Mononuclear cell (primary cell): ENCODE results near the gene SMC3. TPM values are rescaled to one million over a fixed set of nuclear protein-coding genes. Genes with fewer than 3 reads are reported as not detected.
"Not testable (repeated sequence)": the region's sequence is repeated elsewhere in the genome, so short reads cannot be mapped to it uniquely, and the experiment has no call there.

Experiments used
- H3K27me3 ChIP-seq: 2 replicates; pipeline ENCODE4 v1.6.0; 2011; ENCODE audit warnings: low read length, control low read depth; ENCODE audit not compliant: insufficient read depth
- H3K4me1 ChIP-seq: 2 replicates; pipeline ENCODE4 v1.5.1; 2011; ENCODE audit warnings: mild to moderate bottlenecking, low read length, control low read depth; ENCODE audit not compliant: insufficient read depth
- H3K4me3 ChIP-seq: 2 replicates; pipeline ENCODE4 v1.5.1; 2011; ENCODE audit warnings: mild to moderate bottlenecking, low read length, moderate library complexity
- H3K9me3 ChIP-seq: 2 replicates; pipeline ENCODE4 v1.5.1; 2011; ENCODE audit warnings: low read depth, mild to moderate bottlenecking, control low read depth, low read length
- total RNA-seq: library from RNA; depleted of rRNA; stranded (reverse); fragments of >200 nt; gene quantifications from one replicate; pipeline ENCODE4 v1.2.3, GENCODE V29; 2012

The SMC3 gene
- total RNA-seq, 1 donor: 34.6 TPM

DNA sequence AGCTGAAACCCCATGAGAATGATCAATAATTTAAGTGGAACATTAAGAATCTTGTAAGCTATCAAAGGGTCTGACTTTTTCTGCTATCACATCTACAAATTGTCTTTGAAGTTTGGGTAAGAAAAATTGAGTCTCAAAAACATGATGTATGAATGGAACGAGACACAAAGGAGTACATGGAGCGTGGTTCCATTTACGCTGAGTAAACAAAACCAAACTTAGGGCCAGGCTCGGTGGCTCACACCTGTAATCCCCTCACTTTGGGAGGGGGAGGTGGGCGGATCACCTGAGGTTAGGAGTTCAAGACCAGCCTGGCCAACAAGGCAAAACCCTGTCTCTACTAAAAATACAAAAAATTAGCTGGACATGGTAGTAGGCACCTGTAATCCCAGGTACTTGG lies 24.3 kb downstream of the SMC3 start:
- H3K9me3 ChIP-seq: no peaks in the 10 kb centered on the region
- peaks cover 3% of the 10 kb centered on the region for H3K4me1 ChIP-seq

DNA sequence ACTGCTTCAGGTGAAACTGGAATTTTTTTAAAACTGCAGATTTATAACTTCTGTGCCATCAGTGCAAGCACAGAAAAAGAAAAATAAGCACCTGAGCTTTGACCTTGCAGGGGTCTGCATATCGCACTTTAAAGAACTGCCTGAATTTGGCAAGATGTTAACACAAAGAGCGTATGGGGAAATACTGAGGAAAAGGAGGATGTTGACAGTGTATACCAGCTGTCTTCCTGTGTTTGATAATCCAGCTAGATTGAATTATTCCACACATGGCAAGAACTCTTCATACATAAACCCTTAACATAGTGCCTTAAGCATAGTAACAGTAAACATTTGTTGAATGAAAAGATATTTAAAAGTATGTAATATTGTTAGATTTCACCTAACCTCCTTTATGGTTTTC lies 30.0 kb downstream of the SMC3 start:
- Histone ChIP-seq H3K27me3 (no peaks in the 10 kb centered on the region), H3K4me3 (no peak overlapping the region), H3K4me1 (peaks cover 3% of the 10 kb centered on the region), H3K9me3 (no peaks in the 10 kb centered on the region)

More for the DNA sequence above, 24.3 kb downstream of the SMC3 start:
- Histone ChIP-seq H3K4me3 (no peak overlapping the region), H3K27me3 (no peaks in the 10 kb centered on the region)

DNA sequence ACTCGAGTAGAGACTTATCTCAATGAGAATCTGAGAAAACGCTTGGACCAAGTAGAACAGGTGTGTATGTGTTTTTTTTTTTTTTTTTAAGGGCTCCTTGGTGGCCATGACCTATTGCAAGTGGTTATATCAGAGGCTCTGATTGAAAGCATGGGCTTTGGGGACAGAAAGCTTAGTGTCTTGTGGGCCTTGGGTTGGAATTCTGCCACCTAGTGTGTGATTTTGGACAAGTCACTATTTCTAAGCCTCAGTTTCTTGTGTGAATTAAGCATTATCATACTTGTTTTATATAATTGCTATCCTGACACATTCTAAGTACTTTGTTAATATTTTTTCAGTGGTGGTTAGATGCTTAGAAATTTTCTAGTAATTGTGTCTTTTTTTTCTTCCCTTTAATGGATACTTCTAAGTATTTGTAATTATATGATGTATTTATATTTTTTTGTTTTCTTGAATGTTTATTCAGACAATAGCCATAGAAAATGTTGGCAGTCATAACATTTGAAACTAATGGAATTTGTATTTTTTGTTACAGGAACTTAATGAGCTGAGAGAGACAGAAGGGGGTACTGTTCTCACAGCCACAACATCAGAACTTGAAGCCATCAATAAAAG lies 33.1 kb downstream of the SMC3 start:
- Histone ChIP-seq H3K9me3 (no peaks in the 10 kb centered on the region), H3K4me1 (peaks cover 3% of the 10 kb centered on the region), H3K27me3 (no peaks in the 10 kb centered on the region), H3K4me3 (no peak overlapping the region)

DNA sequence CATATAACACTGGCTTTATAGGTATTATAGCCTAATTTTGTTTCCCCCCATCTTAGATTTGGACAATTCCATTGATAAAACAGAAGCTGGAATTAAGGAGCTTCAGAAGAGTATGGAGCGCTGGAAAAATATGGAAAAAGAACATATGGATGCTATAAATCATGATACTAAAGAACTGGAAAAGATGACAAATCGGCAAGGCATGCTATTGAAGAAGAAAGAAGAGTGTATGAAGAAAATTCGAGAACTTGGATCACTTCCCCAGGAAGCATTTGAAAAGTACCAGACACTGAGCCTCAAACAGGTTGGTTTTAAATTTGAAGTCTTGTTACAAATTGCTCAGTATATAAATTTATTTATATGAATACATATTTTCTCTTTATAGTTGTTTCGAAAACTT lies 34.1 kb downstream of the SMC3 start:
- Histone ChIP-seq H3K4me3 (no peak overlapping the region), H3K4me1 (no peaks in the 10 kb centered on the region), H3K27me3 (no peaks in the 10 kb centered on the region), H3K9me3 (no peaks in the 10 kb centered on the region)

DNA sequence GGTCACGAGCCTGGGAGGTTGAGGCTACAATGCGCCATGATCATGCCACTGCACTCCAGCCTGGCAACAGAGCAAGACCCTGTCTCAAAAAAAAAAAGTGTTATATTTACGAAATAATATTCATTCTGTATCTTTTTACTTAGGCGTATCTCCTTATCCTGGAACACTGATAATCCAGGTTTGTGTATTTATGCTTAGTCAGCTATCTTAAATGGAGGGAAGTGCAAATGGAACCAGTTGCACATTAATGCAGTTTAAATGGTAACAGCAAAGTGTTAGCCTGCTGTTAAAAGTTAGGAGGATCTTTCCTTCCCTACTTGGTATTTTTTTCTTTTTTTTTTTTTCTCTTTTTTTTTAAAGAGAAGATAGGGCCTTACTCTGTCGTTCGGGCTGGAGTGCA lies 40.6 kb downstream of the SMC3 start:
- Histone ChIP-seq H3K4me1 (peaks cover 5% of the 10 kb centered on the region), H3K9me3 (no peaks in the 10 kb centered on the region), H3K27me3 (no peaks in the 10 kb centered on the region), H3K4me3 (no peak overlapping the region)

DNA sequence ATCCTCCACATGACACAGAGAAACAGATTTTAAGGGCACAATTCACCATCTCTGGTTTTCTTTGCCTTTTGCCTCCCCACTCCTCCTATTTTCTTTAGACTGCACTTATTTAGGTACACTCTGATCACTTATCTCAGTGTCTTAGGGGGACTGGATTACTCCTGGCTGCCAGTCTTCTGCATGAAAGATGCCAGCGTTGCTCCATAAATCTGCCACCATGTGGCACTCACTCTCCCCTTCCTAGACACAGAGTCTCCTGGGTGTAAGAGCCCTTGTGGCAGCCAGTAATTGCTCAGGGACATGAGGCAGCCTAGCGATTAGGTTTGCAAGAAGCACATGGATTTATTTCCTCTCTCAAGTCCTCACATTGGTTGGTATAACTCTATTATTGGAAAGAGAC lies 42.1 kb downstream of the SMC3 start:
- peaks cover 5% of the 10 kb centered on the region for H3K4me1 ChIP-seq
- H3K4me3 ChIP-seq: no peak overlapping the region
- no peaks in the 10 kb centered on the region for H3K27me3 ChIP-seq
- no peaks in the 10 kb centered on the region for H3K9me3 ChIP-seq

DNA sequence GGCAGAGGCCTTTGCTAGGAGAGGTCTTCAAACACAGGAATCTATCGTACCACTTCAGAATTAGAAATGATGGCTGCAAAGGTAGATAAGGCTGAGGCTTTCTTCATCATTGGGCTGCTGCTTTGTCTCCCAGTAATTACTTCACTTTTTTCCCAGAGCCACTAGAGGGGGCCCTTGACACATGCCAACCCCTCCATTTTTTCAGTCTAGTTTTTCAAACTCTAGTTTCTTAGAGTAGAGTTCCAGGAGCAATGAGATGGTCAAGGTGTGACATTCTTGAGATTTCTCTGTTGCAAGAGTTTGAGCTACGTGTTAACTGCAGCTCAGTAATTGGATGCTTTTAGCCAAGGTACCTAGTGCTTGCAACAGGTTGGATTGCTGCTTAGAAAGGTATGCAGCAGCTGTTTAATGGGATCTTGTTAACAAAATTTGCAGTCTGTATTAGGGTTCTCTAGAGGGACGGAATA lies 42.8 kb downstream of the SMC3 start:
- Histone ChIP-seq H3K27me3 (no peaks in the 10 kb centered on the region), H3K9me3 (no peaks in the 10 kb centered on the region), H3K4me3 (no peak overlapping the region), H3K4me1 (peaks cover 5% of the 10 kb centered on the region)

DNA sequence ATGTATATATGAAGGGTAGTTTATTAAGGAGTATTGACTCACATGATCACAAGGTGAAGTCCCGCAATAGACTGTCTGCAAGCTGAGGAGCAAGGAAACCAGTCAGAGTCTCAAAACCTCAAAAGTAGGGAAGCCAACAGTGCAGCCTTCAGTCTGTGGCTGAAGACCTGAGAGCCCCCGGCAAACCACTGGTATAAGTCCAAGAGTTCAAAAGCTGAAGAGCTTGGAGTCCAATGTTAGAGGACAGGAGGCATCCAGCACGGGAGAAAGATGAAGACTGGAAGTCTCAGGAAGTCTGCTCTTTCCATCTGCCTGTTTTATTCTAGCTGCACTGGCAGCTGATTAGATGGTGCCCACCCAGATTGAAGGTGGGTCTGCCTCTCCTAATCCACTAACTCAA lies 43.3 kb downstream of the SMC3 start:
- not testable (repeated sequence) for H3K4me3 ChIP-seq, H3K9me3 ChIP-seq, H3K4me1 ChIP-seq, H3K27me3 ChIP-seq

DNA sequence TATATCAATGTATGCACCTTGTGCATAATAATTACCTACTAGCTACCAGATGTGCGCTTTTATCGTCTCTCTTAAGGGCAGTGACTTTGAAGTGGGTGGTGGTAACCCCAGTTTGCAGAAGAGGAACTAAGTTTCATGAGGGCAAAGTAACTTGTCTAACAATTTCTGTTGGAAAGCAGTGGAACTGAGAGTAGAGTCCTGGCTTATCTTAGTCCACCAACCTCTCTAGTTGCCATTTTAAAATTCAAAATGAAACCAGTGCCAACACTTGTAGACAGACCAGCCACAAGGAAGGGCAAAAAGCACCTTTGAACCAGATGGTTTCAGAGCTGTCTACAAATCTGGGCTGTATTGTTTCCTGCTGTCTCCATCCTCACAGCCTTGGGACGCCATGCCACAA lies 44.6 kb downstream of the SMC3 start:
- peaks cover 5% of the 10 kb centered on the region for H3K4me1 ChIP-seq
- H3K27me3 ChIP-seq: no peaks in the 10 kb centered on the region
- H3K4me3 ChIP-seq: no peak overlapping the region
- H3K9me3 ChIP-seq: no peaks in the 10 kb centered on the region

DNA sequence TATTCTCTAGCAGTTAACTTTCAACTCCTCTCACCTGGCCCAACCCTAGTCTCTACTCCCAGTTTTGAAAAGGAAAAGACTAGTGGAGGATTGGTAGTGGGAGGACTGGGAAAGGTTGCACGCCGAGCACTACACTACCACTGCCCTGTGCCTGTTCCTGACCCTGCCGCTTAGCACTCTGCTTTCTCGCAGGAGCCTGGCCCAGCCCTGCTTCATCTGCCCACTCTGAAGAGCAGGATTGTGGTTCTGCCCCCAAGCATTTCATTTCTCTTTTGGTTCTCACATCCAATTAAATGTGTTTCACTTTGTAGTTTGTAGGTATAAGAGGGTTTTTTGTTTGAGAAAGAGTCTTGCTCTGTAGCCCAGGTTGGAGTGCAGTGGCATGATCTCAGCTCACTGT lies 45.1 kb downstream of the SMC3 start:
- peaks cover 5% of the 10 kb centered on the region for H3K4me1 ChIP-seq
- H3K27me3 ChIP-seq: no peaks in the 10 kb centered on the region
- no peaks in the 10 kb centered on the region for H3K9me3 ChIP-seq
- H3K4me3 ChIP-seq: no peak overlapping the region

DNA sequence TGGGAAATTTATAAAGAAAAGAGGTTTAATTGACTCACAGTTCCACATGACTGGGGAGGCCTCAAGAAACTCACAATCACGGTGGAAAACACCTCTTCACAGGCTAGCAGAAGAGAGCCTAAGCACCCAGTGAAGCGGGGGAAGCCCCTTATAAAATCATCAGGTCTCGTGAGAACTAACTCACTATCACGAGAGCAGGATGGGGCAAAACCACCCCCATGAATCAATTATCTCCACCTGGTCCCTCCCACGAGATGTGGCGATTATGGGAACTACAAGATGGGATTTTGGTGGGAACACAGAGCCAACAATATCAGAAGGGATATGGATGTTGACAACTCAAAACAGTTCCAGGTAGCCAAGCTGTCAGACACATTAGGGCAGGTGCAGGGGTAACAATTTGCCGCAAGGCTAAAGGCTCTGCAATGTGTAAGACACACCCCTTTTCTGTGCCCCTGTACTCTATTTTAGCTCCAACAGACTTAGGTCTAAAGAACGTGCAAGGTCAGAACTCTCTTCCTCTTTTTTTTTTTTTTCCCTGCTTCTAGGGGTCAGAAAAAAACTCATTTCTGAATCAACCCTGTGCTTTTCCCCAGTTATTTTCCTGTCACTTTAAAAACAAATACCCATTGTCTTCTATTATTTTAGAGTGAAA lies 46.0 kb downstream of the SMC3 start:
- Histone ChIP-seq H3K4me1 (peaks cover 5% of the 10 kb centered on the region), H3K4me3 (no peak overlapping the region), H3K9me3 (no peaks in the 10 kb centered on the region), H3K27me3 (no peaks in the 10 kb centered on the region)

DNA sequence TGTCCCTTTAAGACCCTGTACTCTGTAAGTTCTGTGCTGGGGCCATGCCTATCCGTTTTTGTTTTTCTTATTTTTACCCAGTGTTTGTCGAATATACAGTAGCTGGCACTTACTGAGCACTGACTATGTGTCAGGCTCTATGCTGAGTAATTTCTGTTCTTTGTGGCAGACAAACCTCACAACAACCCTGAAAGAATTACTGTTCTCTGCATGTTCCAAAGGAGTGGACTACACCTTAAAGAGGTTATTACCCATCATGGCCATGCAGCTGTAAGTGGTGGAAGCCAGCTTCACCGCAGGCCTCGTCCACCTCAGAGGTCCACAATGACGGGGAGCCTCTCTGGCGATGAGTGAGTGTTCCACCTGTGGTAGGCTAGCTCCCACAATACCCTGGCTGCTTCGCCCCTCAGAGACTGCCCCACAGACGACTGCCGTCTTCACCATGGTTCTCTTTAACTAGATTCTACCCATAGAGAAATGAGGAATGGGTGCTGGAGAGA lies 46.6 kb downstream of the SMC3 start:
- no peaks in the 10 kb centered on the region for H3K9me3 ChIP-seq
- H3K4me1 ChIP-seq: peaks cover 5% of the 10 kb centered on the region
- H3K4me3 ChIP-seq: no peak overlapping the region
- no peaks in the 10 kb centered on the region for H3K27me3 ChIP-seq

DNA sequence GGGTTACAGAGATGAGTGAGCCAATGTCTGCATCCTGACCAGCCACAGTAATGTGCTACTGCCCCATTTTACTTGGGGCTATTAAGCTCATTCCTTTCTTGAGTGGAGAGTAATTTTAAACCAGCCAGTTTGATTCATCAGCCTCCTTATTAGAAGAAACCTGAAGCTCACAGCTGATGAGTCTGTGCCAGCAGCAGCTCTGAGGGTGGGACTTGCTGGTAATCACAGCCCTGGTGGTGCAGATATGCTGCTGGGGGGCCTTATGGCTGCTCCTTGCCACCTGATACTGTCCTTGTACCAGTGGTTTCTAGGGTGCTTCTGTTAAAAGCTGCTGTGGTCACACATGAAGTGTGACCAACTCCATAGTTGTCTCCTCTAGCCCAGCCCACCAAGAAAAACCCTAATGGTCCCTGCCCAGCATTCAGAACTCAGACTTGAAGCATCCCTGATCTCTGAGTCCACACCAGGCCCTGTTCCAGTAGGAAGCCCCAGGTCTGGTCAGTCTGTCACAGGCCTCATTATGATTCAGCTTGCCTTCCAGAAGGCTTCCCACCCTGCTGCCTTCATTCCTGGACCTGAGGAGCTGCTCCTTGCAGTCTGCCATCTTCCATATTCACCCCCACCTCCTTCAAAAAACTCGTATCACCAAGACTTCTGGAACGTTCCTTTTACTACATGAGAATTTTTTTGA lies 47.7 kb downstream of the SMC3 start:
- peaks cover 5% of the 10 kb centered on the region for H3K4me1 ChIP-seq
- H3K9me3 ChIP-seq: no peaks in the 10 kb centered on the region

DNA sequence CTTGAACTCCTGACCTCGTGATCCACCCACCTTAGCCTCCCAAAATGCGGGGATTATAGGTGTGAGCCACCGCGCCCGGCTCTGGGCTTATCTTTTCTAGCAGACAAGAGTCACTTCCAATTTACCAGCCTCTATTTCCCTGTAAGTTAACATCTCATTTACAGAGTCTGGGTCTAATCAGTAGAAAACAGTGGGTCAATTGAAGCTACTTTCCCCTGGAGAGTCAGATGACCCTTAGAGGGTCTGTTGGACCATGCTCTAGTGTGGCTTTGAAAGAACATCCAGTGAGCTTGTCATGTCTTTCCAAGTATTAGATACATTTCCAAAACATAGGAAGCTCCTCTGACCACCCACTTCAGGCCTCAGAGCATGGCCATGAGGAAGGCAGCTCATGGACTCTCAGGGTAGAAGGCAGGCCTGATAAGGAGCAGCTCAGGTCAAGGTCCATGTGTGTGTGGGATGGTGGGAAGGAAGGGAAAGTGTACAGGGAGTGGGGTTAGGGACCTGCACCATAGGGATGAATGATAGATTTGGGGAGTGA lies 49.1 kb downstream of the SMC3 start:
- Histone ChIP-seq H3K4me1 (peaks cover 5% of the 10 kb centered on the region), H3K27me3 (no peaks in the 10 kb centered on the region), H3K4me3 (no peak overlapping the region), H3K9me3 (no peaks in the 10 kb centered on the region)

More for the DNA sequence above, 47.7 kb downstream of the SMC3 start:
- no peaks in the 10 kb centered on the region for H3K27me3 ChIP-seq
- H3K4me3 ChIP-seq: no peak overlapping the region

DNA sequence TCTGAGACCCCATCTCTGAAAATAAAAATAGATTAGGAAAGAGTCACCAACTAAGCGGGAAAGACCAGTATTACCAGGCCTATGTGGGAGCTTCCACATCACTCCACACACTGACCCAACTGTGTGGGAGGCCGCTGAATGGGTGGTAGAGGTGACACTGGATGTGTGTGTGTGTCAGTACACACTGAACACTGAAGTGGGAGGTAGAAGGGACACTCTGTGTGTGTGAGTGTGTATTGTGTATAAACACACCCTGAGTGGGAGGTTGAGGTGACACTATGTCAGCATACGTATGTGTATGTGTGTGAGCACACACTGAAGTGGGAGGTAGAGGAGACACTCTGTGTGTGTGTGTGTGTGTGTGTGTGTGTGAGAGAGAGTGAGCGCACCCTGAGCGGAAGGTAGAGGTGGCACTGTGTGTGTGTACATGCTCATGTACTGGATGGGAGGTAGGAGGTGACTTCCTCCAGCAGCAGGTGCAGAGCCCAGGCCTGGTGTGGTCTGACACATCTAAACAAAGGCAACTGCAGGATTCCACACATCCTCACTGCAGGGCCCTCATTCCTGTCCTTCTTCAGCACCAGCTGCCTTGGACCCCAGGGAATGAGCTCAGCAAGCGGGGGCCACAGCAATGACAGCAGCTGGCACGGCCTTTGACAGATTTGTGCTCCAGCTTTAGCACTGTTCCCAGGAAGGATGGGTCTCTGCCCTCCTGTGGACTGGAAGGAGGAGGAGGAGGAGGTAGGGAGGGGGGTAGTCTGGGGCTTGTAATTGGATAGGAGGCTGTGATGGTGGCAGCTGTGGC lies 50.1 kb downstream of the SMC3 start:
- no peaks in the 10 kb centered on the region for H3K27me3 ChIP-seq
- no peaks in the 10 kb centered on the region for H3K9me3 ChIP-seq
- H3K4me1 ChIP-seq: no peaks in the 10 kb centered on the region
- H3K4me3 ChIP-seq: no peak overlapping the region
